Measurements from ENCODE around the gene MTRF1. TPM values are rescaled to one million over a fixed set of nuclear protein-coding genes. Genes with fewer than 3 reads are reported as not detected.

MTRF1 gene
- total and polyA plus RNA-seq, 9 of the 15 experiments (the other 6 are each of a cell fraction or from before 2014, with no cell fraction given) = 12.5 to 33.7 (median 20.1) TPM

DNA sequence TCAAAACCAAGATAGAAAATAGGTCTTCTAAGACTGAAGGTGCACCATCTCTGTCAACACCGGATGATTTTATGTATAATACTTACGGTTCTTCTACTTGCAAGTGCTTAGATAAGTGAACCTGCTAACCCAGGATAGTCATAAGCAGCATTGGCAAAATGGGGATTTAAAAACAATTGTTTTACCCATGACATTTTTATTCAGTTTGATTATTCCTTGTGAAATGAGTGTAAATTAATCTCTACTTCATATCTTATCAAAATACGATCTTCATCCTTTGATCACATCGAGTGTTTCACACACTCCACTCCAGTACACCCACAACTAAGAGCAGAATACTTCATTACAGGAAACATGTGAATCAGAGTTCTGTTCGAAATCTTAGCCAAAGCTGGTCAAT lies 23.0 kb upstream of the MTRF1 start:
- Histone ChIP-seq H3K27me3 (ENCODE audit: control insufficient read depth in 2 of 2, insufficient read depth in 2 of 2, low read length in 2 of 2) (no peaks in the 10 kb centered on the region; a peak in 1 of 5 replicates), H3K36me3 (ENCODE audit: control insufficient read depth, insufficient read depth, low read length) (no peaks in the 10 kb centered on the region), H3K79me2 (ENCODE audit: control insufficient read depth, insufficient read depth, low read length) (no peaks in the 10 kb centered on the region), H4K20me1 (replicated peaks; ENCODE audit: control insufficient read depth, insufficient read depth, low read length) (no peaks in the 10 kb centered on the region), H3K9ac (ENCODE audit: insufficient read depth in 1 of 2, low read depth in 2 of 2, low read length in 2 of 2) (no peak overlapping the region), H3K4me1 (replicated peaks in 1 of 2; ENCODE audit: control insufficient read depth in 2 of 2, insufficient read depth in 2 of 2, low read length in 2 of 2) (no peaks in the 10 kb centered on the region; a peak in 1 of 5 replicates), H2AFZ (ENCODE audit: low read depth, low read length) (no peak overlapping the region), H3K4me3 (no peak overlapping the region), H3K9me3 (replicated peaks; ENCODE audit: control insufficient read depth, insufficient read depth, low read depth, low read length) (no peaks in the 10 kb centered on the region), H3K4me2 (ENCODE audit: insufficient read depth, low read length) (no peak overlapping the region), H3K27ac (ENCODE audit: extremely low read depth, low read depth, low read length) (no peak overlapping the region), H3K9me1 (ENCODE audit: control insufficient read depth, insufficient read depth, low read length) (no peaks in the 10 kb centered on the region)
- TF ChIP-seq TARDBP (IDR thresholded peaks at IDR 0.05) = no peak
- TF ChIP-seq SP2 (IDR thresholded peaks at IDR 0.05; ENCODE audit: extremely low read depth, low read depth, low read length, poor library complexity, severe bottlenecking) = no peak
- no peak for TF ChIP-seq POLR2A (conservative IDR thresholded peaks at IDR 0.05)
- TF ChIP-seq EP300 (IDR thresholded peaks at IDR 0.05; ENCODE audit: low read length) = no peak
- no peak for TF ChIP-seq C11orf30 (IDR thresholded peaks at IDR 0.05; ENCODE audit: low read depth)
- no peak for TF ChIP-seq KLF6 (CRISPR knock-in tag; IDR thresholded peaks at IDR 0.05; ENCODE audit: borderline replicate concordance)
- no peak for TF ChIP-seq ZNF408 (CRISPR knock-in tag; IDR thresholded peaks at IDR 0.05; ENCODE audit: low read depth)
- no peak for TF ChIP-seq ARID2 (IDR thresholded peaks at IDR 0.05)
- TF ChIP-seq L3MBTL2 (IDR thresholded peaks at IDR 0.05) = no peak
- no peak for TF ChIP-seq ZBTB2 (IDR thresholded peaks at IDR 0.05)
- DNase-seq (ENCODE audit: extremely low read depth in 1 of 4, low spot score in 3 of 4) (no peak), FAIRE-seq (no peak), ATAC-seq (no peak)
- POLR2A ChIA-PET = no interaction called here
- intact Hi-C loops (cut with micrococcal nuclease) (no loop called here), in situ Hi-C loops (cut with MboI) (no loop called here)
- WGBS (ENCODE audit: insufficient coverage, low coverage, missing lambda C conversion rate) = 16% methylated on average over 5 of the region's 5 CpGs
- no TSS peak for BruUV-seq (replicated peaks)
- CTCF ChIA-PET (ENCODE audit: low intra/inter-chr PET ratio) = no interaction called here
